ENCODE data around the gene TBX15. TPM values are rescaled to one million over a fixed set of nuclear protein-coding genes. Genes with fewer than 3 reads are reported as not detected.

The TBX15 gene
- total RNA-seq, 4 donors from 2014 or later: 0.45 to 1.6 (median 0.56) TPM

GRCh38 chr1:119002028-119002686 lies 14.0 kb upstream of the TBX15 start:
- TF ChIP-seq POLR2A (IDR thresholded peaks at IDR 0.05) (no peak), POLR2AphosphoS5 (IDR thresholded peaks at IDR 0.05) (no peak), EP300 (IDR thresholded peaks at IDR 0.05) (no peak)
- TF ChIP-seq, protein P1, sequence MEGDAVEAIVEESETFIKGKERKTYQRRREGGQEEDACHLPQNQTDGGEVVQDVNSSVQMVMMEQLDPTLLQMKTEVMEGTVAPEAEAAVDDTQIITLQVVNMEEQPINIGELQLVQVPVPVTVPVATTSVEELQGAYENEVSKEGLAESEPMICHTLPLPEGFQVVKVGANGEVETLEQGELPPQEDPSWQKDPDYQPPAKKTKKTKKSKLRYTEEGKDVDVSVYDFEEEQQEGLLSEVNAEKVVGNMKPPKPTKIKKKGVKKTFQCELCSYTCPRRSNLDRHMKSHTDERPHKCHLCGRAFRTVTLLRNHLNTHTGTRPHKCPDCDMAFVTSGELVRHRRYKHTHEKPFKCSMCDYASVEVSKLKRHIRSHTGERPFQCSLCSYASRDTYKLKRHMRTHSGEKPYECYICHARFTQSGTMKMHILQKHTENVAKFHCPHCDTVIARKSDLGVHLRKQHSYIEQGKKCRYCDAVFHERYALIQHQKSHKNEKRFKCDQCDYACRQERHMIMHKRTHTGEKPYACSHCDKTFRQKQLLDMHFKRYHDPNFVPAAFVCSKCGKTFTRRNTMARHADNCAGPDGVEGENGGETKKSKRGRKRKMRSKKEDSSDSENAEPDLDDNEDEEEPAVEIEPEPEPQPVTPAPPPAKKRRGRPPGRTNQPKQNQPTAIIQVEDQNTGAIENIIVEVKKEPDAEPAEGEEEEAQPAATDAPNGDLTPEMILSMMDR (IDR thresholded peaks at IDR 0.05): no peak
- Histone ChIP-seq H3K4me3 (no peak overlapping the region), H3K9me3 (no peaks in the 10 kb centered on the region), H3K36me3 (no peaks in the 10 kb centered on the region), H3K27ac (no peak overlapping the region), H3K27me3 (peaks cover 100% of the 10 kb centered on the region), H3K4me1 (peaks cover 0 to 43% (median 18%) of the 10 kb centered on the region in 3 donors)
- ATAC-seq: peak; percentile 79
- 19 to 37% methylated on average over 2 to 7 of the region's 16 CpGs for WGBS, 2 donors (ENCODE audit: low coverage in 1 of 2)

DNA sequence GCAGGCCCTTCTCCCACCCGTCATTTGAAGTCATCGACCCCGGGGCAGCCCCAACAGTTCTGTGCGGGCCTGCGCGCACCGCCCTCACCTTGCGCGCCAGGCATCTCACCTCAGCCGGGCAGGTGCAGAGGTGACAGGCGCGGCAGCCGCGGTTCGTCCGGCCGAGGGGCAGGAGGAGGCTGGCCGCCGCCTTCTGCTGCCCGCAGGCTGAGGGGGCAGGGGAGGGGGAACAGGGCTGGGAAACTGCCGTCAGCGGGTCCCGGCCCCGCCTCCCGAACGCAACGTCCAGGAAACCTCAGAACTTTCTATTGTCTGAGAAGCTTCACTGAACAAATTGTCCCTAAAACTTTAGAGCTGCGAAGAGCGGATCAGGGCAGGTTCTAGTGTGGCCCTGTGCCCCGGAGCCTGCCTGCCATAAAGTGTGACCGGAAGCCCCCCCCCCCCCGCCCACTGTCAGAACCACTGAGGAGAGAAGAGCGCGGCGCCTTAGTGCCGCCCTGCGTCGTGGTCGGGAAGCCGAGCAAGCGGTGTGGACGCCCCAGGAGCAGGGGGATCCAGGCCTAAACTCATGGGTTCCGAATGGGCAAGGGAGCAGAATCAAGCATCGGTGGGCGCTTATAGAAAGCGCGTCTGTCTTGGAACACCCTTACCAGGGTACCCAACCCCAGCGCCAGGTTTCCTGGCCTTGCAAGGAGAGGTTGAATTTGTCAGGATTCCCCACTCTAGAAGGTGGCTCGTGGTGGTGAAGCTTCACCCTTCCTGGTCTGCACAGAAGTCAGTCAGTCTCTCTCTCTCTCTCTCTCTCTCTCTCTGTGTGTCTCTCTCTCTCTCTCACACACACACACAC lies 13.3 kb upstream of the TBX15 start:
- 0% methylated on average over 1 of the region's 49 CpGs; no CpG with 5 or more reads in 1 of the 2 donors for WGBS, 2 donors (ENCODE audit: low coverage in 1 of 2)
- H3K27me3 ChIP-seq: peaks cover 100% of the 10 kb centered on the region
- ATAC-seq: peak; percentile 24
- H3K27ac ChIP-seq: no peak overlapping the region
- TF ChIP-seq EP300 (IDR thresholded peaks at IDR 0.05): no peak
- H3K4me3 ChIP-seq: peak overlapping the region in 1 of 2 donors; percentile 19
- peaks cover 0 to 36% (median 18%) of the 10 kb centered on the region in 3 donors for H3K4me1 ChIP-seq
- no peaks in the 10 kb centered on the region for H3K9me3 ChIP-seq
- H3K36me3 ChIP-seq: no peaks in the 10 kb centered on the region

GRCh38 chr1:119000371-119001180 lies 12.4 kb upstream of the TBX15 start:
- H3K4me1 ChIP-seq: peaks cover 0 to 31% (median 18%) of the 10 kb centered on the region in 3 donors
- no peak overlapping the region for H3K27ac ChIP-seq
- H3K27me3 ChIP-seq: peaks cover 100% of the 10 kb centered on the region
- no peak for ATAC-seq
- WGBS, 2 donors (ENCODE audit: low coverage in 1 of 2): 4 to 7% methylated on average over 12 to 25 of the region's 44 CpGs
- H3K36me3 ChIP-seq: no peaks in the 10 kb centered on the region
- H3K4me3 ChIP-seq: peak overlapping the region in 1 of 2 donors; percentile 19
- no peak for TF ChIP-seq POLR2A (IDR thresholded peaks at IDR 0.05)
- TF ChIP-seq POLR2AphosphoS5 (IDR thresholded peaks at IDR 0.05): no peak
- no peak for TF ChIP-seq EP300 (IDR thresholded peaks at IDR 0.05)
- TF ChIP-seq, protein P1 (IDR thresholded peaks at IDR 0.05): no peak
- H3K9me3 ChIP-seq: no peaks in the 10 kb centered on the region

DNA sequence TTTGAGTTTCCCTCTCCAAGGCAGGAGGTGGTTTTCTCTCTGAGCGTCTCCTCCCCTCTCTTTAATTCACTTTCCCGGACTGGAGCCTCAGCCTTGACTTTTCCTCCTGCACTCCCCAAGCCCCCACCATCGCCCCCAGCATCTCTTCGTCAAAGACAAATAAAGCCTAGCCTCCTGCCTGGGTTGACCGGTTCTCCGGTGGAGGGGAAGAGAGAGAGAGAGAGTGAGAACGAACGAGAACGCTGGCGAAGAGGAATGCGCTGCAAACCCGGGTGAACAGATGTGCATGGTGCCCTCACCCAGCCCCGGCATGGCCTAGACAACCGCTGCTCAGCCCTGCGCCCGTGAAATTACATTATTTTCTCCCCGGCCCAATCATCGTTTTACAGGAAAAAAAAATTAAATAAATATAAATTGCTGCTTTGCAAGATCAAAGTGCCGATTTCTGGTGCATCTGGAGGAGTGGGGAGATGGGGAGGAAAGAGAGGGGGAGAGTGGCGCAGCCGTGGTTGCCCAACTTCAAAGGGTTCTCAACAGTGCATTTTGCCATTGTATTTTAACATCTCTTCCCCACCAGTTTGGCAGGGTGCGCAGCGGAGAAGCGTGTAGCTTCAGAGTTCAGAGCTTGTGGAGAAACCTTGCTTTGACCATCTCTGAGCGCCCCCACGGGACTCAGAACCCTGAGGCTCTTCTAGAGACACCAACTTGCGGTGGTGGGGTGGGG lies 11.4 kb upstream of the TBX15 start:
- Histone ChIP-seq H3K4me3 (no peak overlapping the region), H3K4me1 (peaks cover 0 to 31% (median 18%) of the 10 kb centered on the region in 3 donors), H3K27me3 (peaks cover 100% of the 10 kb centered on the region), H3K36me3 (no peaks in the 10 kb centered on the region), H3K9me3 (no peaks in the 10 kb centered on the region), H3K27ac (no peak overlapping the region)
- WGBS, 2 donors (ENCODE audit: low coverage in 1 of 2): 8 to 28% methylated on average over 4 to 22 of the region's 27 CpGs
- TF ChIP-seq, protein P1 (IDR thresholded peaks at IDR 0.05): no peak
- no peak for TF ChIP-seq POLR2A (IDR thresholded peaks at IDR 0.05)
- TF ChIP-seq POLR2AphosphoS5 (IDR thresholded peaks at IDR 0.05): no peak
- no peak for ATAC-seq

All from gastroesophageal sphincter (tissue), 4 donors.